ENCODE measurements around the gene TRAT1. TPM values are rescaled to one million over a fixed set of nuclear protein-coding genes. Genes with fewer than 3 reads are reported as not detected.
"Not testable (repeated sequence)": the region's sequence is repeated elsewhere in the genome, so short reads cannot be mapped to it uniquely, and the experiment has no call there.

The TRAT1 gene
- 100 to 1,000 TPM in 1 of 2 donors, 10 to 100 TPM in 1; 87.0 to 100 TPM for total RNA-seq
- 137 to 311 reads per million in 2 donors for total RNA-seq

- Mint-ChIP-seq H3K36me3 (ENCODE audit: low read depth) (peaks cover 8% of the 10 kb centered on the region), H3K4me3 (peak within 1 kb of the TSS; percentile 94), H3K4me1 (peaks cover 31% of the 10 kb centered on the region), H3K27me3 (no peaks in the 10 kb centered on the region), H3K27ac (peak within 1 kb of the TSS; percentile 99)
- ATAC-seq (peak; percentile 44), DNase-seq (no peak)
- no peaks in the 10 kb centered on the region for H3K9me3 ChIP-seq (ENCODE audit: control insufficient read depth, low read length, poor library complexity, severe bottlenecking)
These were observed at the start of gene TRAT1 for GRCh38 chr3:108822123-108822897. Gene TRAT1, plus strand, starts transcription at chr3:108822786. Its CDS starts 142 bp downstream, at chr3:108822928.

- no peak for DNase-seq
- H3K4me1 Mint-ChIP-seq, result peaks cover 16% of the 10 kb centered on the region
- no peak overlapping the region for H3K27ac Mint-ChIP-seq
- H3K9me3 ChIP-seq (ENCODE audit: control insufficient read depth, low read length, poor library complexity, severe bottlenecking), result no peaks in the 10 kb centered on the region
- ATAC-seq, result no peak
- H3K4me3 Mint-ChIP-seq, result no peak overlapping the region
- no peaks in the 10 kb centered on the region for H3K27me3 Mint-ChIP-seq
- peaks cover 4% of the 10 kb centered on the region for H3K36me3 Mint-ChIP-seq (ENCODE audit: low read depth)
These were observed 46.9 kb upstream of the TRAT1 start for GRCh38 chr3:108775649-108776048.

GRCh38 chr3:108779496-108779895 lies 43.1 kb upstream of the TRAT1 start:
- no peak for DNase-seq
- Mint-ChIP-seq H3K4me1 (peaks cover 16% of the 10 kb centered on the region), H3K36me3 (ENCODE audit: low read depth) (no peaks in the 10 kb centered on the region), H3K27ac (no peak overlapping the region), H3K4me3 (no peak overlapping the region), H3K27me3 (no peaks in the 10 kb centered on the region)
- ATAC-seq, result no peak
- H3K9me3 ChIP-seq (ENCODE audit: control insufficient read depth, low read length, poor library complexity, severe bottlenecking), result no peaks in the 10 kb centered on the region

- H3K27me3 Mint-ChIP-seq, result no peaks in the 10 kb centered on the region
- peaks cover 16% of the 10 kb centered on the region for H3K4me1 Mint-ChIP-seq
- H3K27ac Mint-ChIP-seq, result no peak overlapping the region
- DNase-seq (no peak), ATAC-seq (peak; percentile 61)
- no peaks in the 10 kb centered on the region for H3K36me3 Mint-ChIP-seq (ENCODE audit: low read depth)
- H3K9me3 ChIP-seq (ENCODE audit: control insufficient read depth, low read length, poor library complexity, severe bottlenecking), result no peaks in the 10 kb centered on the region
- H3K4me3 Mint-ChIP-seq, result peak overlapping the region; percentile 5
These were observed 42.4 kb upstream of the TRAT1 start for GRCh38 chr3:108780235-108780634.

GRCh38 chr3:108791473-108791872 lies 31.1 kb upstream of the TRAT1 start:
- H3K4me1 Mint-ChIP-seq, result no peaks in the 10 kb centered on the region
- H3K4me3 Mint-ChIP-seq, result no peak overlapping the region
- H3K27ac Mint-ChIP-seq, result no peak overlapping the region
- H3K27me3 Mint-ChIP-seq, result no peaks in the 10 kb centered on the region
- H3K36me3 Mint-ChIP-seq (ENCODE audit: low read depth), result peaks cover 2% of the 10 kb centered on the region
- no peaks in the 10 kb centered on the region for H3K9me3 ChIP-seq (ENCODE audit: control insufficient read depth, low read length, poor library complexity, severe bottlenecking)
- ATAC-seq (no peak), DNase-seq (no peak)

GRCh38 chr3:108804437-108804836 lies 18.1 kb upstream of the TRAT1 start:
- ATAC-seq, result no peak

GRCh38 chr3:108804966-108805365 lies 17.6 kb upstream of the TRAT1 start:
- no peaks in the 10 kb centered on the region for H3K9me3 ChIP-seq (ENCODE audit: control insufficient read depth, low read length, poor library complexity, severe bottlenecking)
- H3K27ac Mint-ChIP-seq, result peak overlapping the region; percentile 77
- ATAC-seq (no peak), DNase-seq (no peak)
- H3K36me3 Mint-ChIP-seq (ENCODE audit: low read depth), result peaks cover 2% of the 10 kb centered on the region
- H3K27me3 Mint-ChIP-seq, result no peaks in the 10 kb centered on the region
- H3K4me1 Mint-ChIP-seq, result peaks cover 6% of the 10 kb centered on the region
- no peak overlapping the region for H3K4me3 Mint-ChIP-seq

More at GRCh38 chr3:108804437-108804836, 18.1 kb upstream of the TRAT1 start:
- H3K4me3 Mint-ChIP-seq, result no peak overlapping the region
- no peaks in the 10 kb centered on the region for H3K27me3 Mint-ChIP-seq
- H3K9me3 ChIP-seq (ENCODE audit: control insufficient read depth, low read length, poor library complexity, severe bottlenecking), result no peaks in the 10 kb centered on the region
- H3K27ac Mint-ChIP-seq, result no peak overlapping the region
- no peak for DNase-seq
- H3K4me1 Mint-ChIP-seq, result peaks cover 6% of the 10 kb centered on the region
- peaks cover 2% of the 10 kb centered on the region for H3K36me3 Mint-ChIP-seq (ENCODE audit: low read depth)

GRCh38 chr3:108806316-108806715 lies 16.3 kb upstream of the TRAT1 start:
- peak; percentile 94 for ATAC-seq
- no peak for DNase-seq
- H3K36me3 Mint-ChIP-seq (ENCODE audit: low read depth), result peaks cover 2% of the 10 kb centered on the region
- H3K9me3 ChIP-seq (ENCODE audit: control insufficient read depth, low read length, poor library complexity, severe bottlenecking), result no peaks in the 10 kb centered on the region
- no peaks in the 10 kb centered on the region for H3K27me3 Mint-ChIP-seq
- peak overlapping the region; percentile 77 for H3K27ac Mint-ChIP-seq
- H3K4me1 Mint-ChIP-seq, result peaks cover 8% of the 10 kb centered on the region
- no peak overlapping the region for H3K4me3 Mint-ChIP-seq

GRCh38 chr3:108818404-108818803 lies 4.2 kb upstream of the TRAT1 start:
- no peaks in the 10 kb centered on the region for H3K9me3 ChIP-seq (ENCODE audit: control insufficient read depth, low read length, poor library complexity, severe bottlenecking)
- DNase-seq, result peak in 2 of 3 donors; percentile 34 to 35
- H3K27ac Mint-ChIP-seq, result peak overlapping the region; percentile 66
- H3K4me3 Mint-ChIP-seq, result peak overlapping the region; percentile 12
- peak; percentile 87 for ATAC-seq
- peaks cover 17% of the 10 kb centered on the region for H3K4me1 Mint-ChIP-seq
- no peaks in the 10 kb centered on the region for H3K27me3 Mint-ChIP-seq
- no peaks in the 10 kb centered on the region for H3K36me3 Mint-ChIP-seq (ENCODE audit: low read depth)

- peaks cover 4% of the 10 kb centered on the region for H3K36me3 Mint-ChIP-seq (ENCODE audit: low read depth)
- peak overlapping the region; percentile 78 for H3K4me3 Mint-ChIP-seq
- no peaks in the 10 kb centered on the region for H3K27me3 Mint-ChIP-seq
- no peak for ATAC-seq
- no peak for DNase-seq
- H3K9me3 ChIP-seq (ENCODE audit: control insufficient read depth, low read length, poor library complexity, severe bottlenecking), result no peaks in the 10 kb centered on the region
- H3K4me1 Mint-ChIP-seq, result peaks cover 24% of the 10 kb centered on the region
- peak overlapping the region; percentile 99 for H3K27ac Mint-ChIP-seq
These were observed 2.0 kb upstream of the TRAT1 start for GRCh38 chr3:108820586-108820985.

GRCh38 chr3:108823227-108823626 lies 641 bp downstream of the TRAT1 start:
- DNase-seq (no peak), ATAC-seq (no peak)
- peaks cover 8% of the 10 kb centered on the region for H3K36me3 Mint-ChIP-seq (ENCODE audit: low read depth)
- peaks cover 35% of the 10 kb centered on the region for H3K4me1 Mint-ChIP-seq
- H3K27ac Mint-ChIP-seq, result peak overlapping the region; percentile 99
- H3K27me3 Mint-ChIP-seq, result no peaks in the 10 kb centered on the region
- H3K9me3 ChIP-seq (ENCODE audit: control insufficient read depth, low read length, poor library complexity, severe bottlenecking), result no peaks in the 10 kb centered on the region
- H3K4me3 Mint-ChIP-seq, result peak overlapping the region; percentile 94

- Mint-ChIP-seq H3K27ac (peak overlapping the region; percentile 99), H3K4me1 (peaks cover 36% of the 10 kb centered on the region), H3K4me3 (peak overlapping the region; percentile 94)
- not testable (repeated sequence) for H3K9me3 ChIP-seq (ENCODE audit: control insufficient read depth, low read length, poor library complexity, severe bottlenecking); H3K27me3 Mint-ChIP-seq; H3K36me3 Mint-ChIP-seq (ENCODE audit: low read depth); DNase-seq
- ATAC-seq, result peak; percentile 18
These were observed 1.2 kb downstream of the TRAT1 start for GRCh38 chr3:108823803-108824202.

GRCh38 chr3:108826309-108827187 lies 4.0 kb downstream of the TRAT1 start:
- no peaks in the 10 kb centered on the region for H3K27me3 Mint-ChIP-seq
- peaks cover 10% of the 10 kb centered on the region for H3K36me3 Mint-ChIP-seq (ENCODE audit: low read depth)
- peak overlapping the region; percentile 99 for H3K27ac Mint-ChIP-seq
- DNase-seq (no peak), ATAC-seq (no peak)
- H3K9me3 ChIP-seq (ENCODE audit: control insufficient read depth, low read length, poor library complexity, severe bottlenecking), result no peaks in the 10 kb centered on the region
- peak overlapping the region; percentile 94 for H3K4me3 Mint-ChIP-seq
- H3K4me1 Mint-ChIP-seq, result peaks cover 46% of the 10 kb centered on the region

Measured in T-helper 17 cell (primary cell).